Effector memory CD8-positive, alpha-beta T cell (primary cell): Measurements from ENCODE around the gene AP1S3.
"Not testable (repeated sequence)": the region's sequence is repeated elsewhere in the genome, so short reads cannot be mapped to it uniquely, and the experiment has no call there.

Source experiments
- ATAC-seq: fragments of 150-1000 bp; cut with Tn5 transposase; replicated peaks from 2 replicates; pipeline ENCODE4 v1.10.0; 2021; ENCODE audit warnings: mild to moderate bottlenecking, moderate library complexity
- DNase-seq, 3 experiments: peaks; one replicate each; pipeline ENCODE4 v3.0.0; 2021
- H3K27ac Mint-ChIP-seq, 2 donors: one replicate each; pipeline ENCODE4 v1.8.0; 2022; ENCODE audit warnings: mild to moderate bottlenecking in 2 of 2, mixed read lengths in 2 of 2, moderate library complexity in 2 of 2
- H3K27me3 Mint-ChIP-seq, 2 donors: one replicate each; pipeline ENCODE4 v1.8.0; 2022; ENCODE audit warnings: mixed read lengths in 2 of 2
- H3K36me3 Mint-ChIP-seq: one replicate; pipeline ENCODE4 v1.8.0; 2022; ENCODE audit warnings: mild to moderate bottlenecking, moderate library complexity, mixed read lengths; ENCODE audit not compliant: insufficient read depth
- H3K4me1 Mint-ChIP-seq, 2 donors: one replicate each; pipeline ENCODE4 v1.8.0; 2022; ENCODE audit warnings: low read depth in 2 of 2, mixed read lengths in 2 of 2
- H3K4me3 Mint-ChIP-seq, 2 donors: one replicate each; pipeline ENCODE4 v1.8.0; 2022; ENCODE audit warnings: mild to moderate bottlenecking in 2 of 2, mixed read lengths in 2 of 2, moderate library complexity in 2 of 2
- H3K9me3 Mint-ChIP-seq, 2 donors: one replicate each; pipeline ENCODE4 v1.8.0; 2022; ENCODE audit warnings: mixed read lengths in 2 of 2

AP1S3 gene

DNA sequence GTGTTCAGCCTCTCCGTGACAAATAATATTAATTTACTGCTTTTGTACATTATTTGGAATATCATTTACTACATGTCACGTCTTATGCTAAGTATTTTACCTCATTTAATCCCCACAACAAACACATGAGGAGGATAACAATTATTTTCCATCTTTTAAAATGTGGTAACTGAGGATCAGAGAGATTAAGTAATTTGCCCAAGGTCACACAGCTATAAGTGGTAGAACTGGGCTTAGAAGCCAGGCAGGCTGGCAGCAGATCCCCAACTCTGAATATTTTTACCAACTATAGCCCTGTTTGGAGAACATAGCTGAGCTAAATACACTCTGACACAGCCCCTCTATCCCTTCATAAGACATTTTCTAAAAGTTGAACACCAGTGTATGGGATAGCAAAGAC, 24.1 kb downstream of the AP1S3 start:
- Mint-ChIP-seq H3K36me3 (peaks cover 3% of the 10 kb centered on the region), H3K27ac (peak overlapping the region in 1 of 2 donors; percentile 25), H3K9me3 (no peaks in the 10 kb centered on the region), H3K4me1 (no peaks in the 10 kb centered on the region), H3K27me3 (no peaks in the 10 kb centered on the region), H3K4me3 (no peak overlapping the region)
- ATAC-seq (no peak), DNase-seq (no peak)

GRCh38 chr2:223811757-223812156, 25.6 kb downstream of the AP1S3 start:
- H3K9me3 Mint-ChIP-seq: no peaks in the 10 kb centered on the region
- H3K36me3 Mint-ChIP-seq: peaks cover 3% of the 10 kb centered on the region
- no peaks in the 10 kb centered on the region for H3K27me3 Mint-ChIP-seq
- DNase-seq: no peak
- ATAC-seq: no peak
- no peak overlapping the region for H3K4me3 Mint-ChIP-seq
- H3K4me1 Mint-ChIP-seq: no peaks in the 10 kb centered on the region
- no peak overlapping the region for H3K27ac Mint-ChIP-seq

- H3K27me3 Mint-ChIP-seq: no peaks in the 10 kb centered on the region
- ATAC-seq (no peak), DNase-seq (no peak)
- peaks cover 3% of the 10 kb centered on the region for H3K36me3 Mint-ChIP-seq
- H3K27ac Mint-ChIP-seq: no peak overlapping the region
- no peak overlapping the region for H3K4me3 Mint-ChIP-seq
- peaks cover 0 to 3% of the 10 kb centered on the region in 2 donors for H3K4me1 Mint-ChIP-seq
- H3K9me3 Mint-ChIP-seq: no peaks in the 10 kb centered on the region
Observed at GRCh38 chr2:223805008-223805407, 32.4 kb downstream of the AP1S3 start.

GRCh38 chr2:223801736-223802135, 35.6 kb downstream of the AP1S3 start:
- Mint-ChIP-seq H3K27ac (peak overlapping the region in 1 of 2 donors; percentile 38), H3K4me3 (no peak overlapping the region), H3K9me3 (no peaks in the 10 kb centered on the region), H3K36me3 (peaks cover under 1% of the 10 kb centered on the region), H3K27me3 (no peaks in the 10 kb centered on the region), H3K4me1 (peaks cover 2 to 3% of the 10 kb centered on the region in 2 donors)
- DNase-seq (no peak), ATAC-seq (no peak)

DNA sequence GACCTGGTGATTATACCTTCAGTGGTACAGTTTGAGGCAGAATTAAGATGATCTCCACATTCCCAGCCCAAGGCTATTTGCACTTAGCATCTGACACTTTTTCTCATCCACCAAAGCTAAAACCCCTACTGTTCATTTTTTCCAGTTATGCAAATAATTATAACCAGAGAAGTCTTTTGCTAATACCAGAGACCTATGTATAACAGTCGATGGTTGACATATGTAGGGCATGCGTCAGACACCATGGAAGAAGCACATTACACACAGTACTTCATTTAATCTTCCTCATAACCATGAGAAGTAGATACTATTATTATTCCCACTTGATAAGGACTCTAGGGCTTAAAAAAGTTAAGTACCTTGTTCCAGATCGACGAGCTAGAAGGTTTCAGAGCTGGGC, 36.5 kb downstream of the AP1S3 start:
- Mint-ChIP-seq H3K36me3 (peaks cover 3% of the 10 kb centered on the region), H3K4me3 (no peak overlapping the region), H3K27ac (peak overlapping the region in 1 of 2 donors; percentile 58), H3K4me1 (peaks cover 2 to 3% of the 10 kb centered on the region in 2 donors), H3K27me3 (no peaks in the 10 kb centered on the region), H3K9me3 (no peaks in the 10 kb centered on the region)
- no peak for DNase-seq
- ATAC-seq: no peak

GRCh38 chr2:223797811-223798721, 39.3 kb downstream of the AP1S3 start:
- Mint-ChIP-seq H3K4me1 (peaks cover 2 to 3% of the 10 kb centered on the region in 2 donors), H3K4me3 (no peak overlapping the region), H3K27ac (no peak overlapping the region), H3K36me3 (peaks cover 7% of the 10 kb centered on the region), H3K27me3 (no peaks in the 10 kb centered on the region), H3K9me3 (no peaks in the 10 kb centered on the region)
- ATAC-seq (no peak), DNase-seq (peak; percentile 5 to 18 (median 7))

DNA sequence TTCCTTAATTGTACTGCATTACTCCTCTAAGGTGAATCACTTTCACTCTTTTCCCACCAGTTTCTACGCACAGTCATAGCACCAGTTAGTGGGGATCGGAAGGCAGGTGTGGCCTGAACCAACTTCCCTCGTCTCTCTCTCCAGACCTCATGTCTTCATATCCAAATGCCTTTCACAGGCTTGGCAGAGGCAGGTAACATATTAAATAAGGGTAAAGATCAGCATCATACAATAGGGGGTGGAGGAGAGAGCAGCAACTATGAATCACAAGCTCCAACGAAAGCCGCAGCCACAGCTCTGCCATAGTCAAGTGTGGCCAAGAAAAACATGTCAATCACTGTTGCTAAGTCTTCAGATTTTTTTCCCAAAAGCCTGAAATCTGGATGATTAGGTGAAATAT, 40.3 kb downstream of the AP1S3 start:
- H3K9me3 Mint-ChIP-seq: no peaks in the 10 kb centered on the region
- H3K4me1 Mint-ChIP-seq: peaks cover 2 to 3% of the 10 kb centered on the region in 2 donors
- no peak for DNase-seq
- H3K27me3 Mint-ChIP-seq: no peaks in the 10 kb centered on the region
- peaks cover 7% of the 10 kb centered on the region for H3K36me3 Mint-ChIP-seq
- H3K27ac Mint-ChIP-seq: peak overlapping the region in 1 of 2 donors; percentile 19
- H3K4me3 Mint-ChIP-seq: no peak overlapping the region
- no peak for ATAC-seq

- no peak for DNase-seq
- Mint-ChIP-seq H3K27me3 (no peaks in the 10 kb centered on the region), H3K4me1 (peaks cover 0 to 9% of the 10 kb centered on the region in 2 donors), H3K9me3 (no peaks in the 10 kb centered on the region), H3K27ac (no peak overlapping the region), H3K36me3 (no peaks in the 10 kb centered on the region), H3K4me3 (no peak overlapping the region)
- ATAC-seq: no peak
Observed at GRCh38 chr2:223789423-223789822, 48.0 kb downstream of the AP1S3 start.

DNA sequence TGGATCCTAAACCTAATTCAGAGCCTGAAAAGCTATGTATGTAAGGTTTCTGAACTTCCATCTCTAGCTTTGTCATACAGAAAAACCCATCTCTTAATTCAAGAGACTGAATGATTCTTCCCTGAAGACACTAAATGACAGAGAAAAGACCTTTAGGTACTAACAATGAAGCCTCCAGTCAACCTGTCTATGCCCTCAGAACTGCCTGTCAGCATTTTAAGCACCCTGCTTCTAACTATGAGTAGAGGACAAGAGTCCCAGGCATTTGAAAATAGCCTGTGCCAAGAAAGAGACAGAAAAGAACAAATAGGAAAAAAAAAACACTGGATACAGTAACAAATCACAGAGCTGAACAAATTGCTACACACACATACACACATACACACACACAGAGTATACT, 48.6 kb downstream of the AP1S3 start:
- H3K4me1 Mint-ChIP-seq: peaks cover 0 to 9% of the 10 kb centered on the region in 2 donors
- H3K4me3 Mint-ChIP-seq: no peak overlapping the region
- no peak overlapping the region for H3K27ac Mint-ChIP-seq
- DNase-seq (no peak), ATAC-seq (no peak)
- H3K9me3 Mint-ChIP-seq: no peaks in the 10 kb centered on the region
- no peaks in the 10 kb centered on the region for H3K36me3 Mint-ChIP-seq
- no peaks in the 10 kb centered on the region for H3K27me3 Mint-ChIP-seq

DNA sequence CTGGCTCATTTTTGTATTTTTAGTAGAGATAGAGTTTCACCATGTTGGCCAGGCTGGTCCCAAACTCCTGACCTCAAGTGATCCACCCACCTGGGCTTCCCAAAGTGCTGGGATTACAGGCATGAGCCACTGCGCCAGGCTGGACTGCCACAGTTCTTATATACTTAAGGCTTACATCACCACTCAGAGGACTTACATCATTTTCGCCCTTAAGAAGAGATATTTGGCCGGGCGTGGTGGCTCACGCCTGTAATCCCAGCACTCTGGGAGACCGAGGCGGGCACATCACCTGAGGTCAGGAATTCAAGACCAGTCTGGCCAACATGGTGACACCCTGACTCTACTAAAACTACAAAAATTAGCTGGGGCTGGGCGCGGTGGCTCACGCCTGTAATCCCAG, 49.3 kb downstream of the AP1S3 start:
- not testable (repeated sequence) for H3K27ac Mint-ChIP-seq, H3K27me3 Mint-ChIP-seq, H3K4me3 Mint-ChIP-seq, DNase-seq, H3K36me3 Mint-ChIP-seq, H3K4me1 Mint-ChIP-seq, H3K9me3 Mint-ChIP-seq, ATAC-seq

DNA sequence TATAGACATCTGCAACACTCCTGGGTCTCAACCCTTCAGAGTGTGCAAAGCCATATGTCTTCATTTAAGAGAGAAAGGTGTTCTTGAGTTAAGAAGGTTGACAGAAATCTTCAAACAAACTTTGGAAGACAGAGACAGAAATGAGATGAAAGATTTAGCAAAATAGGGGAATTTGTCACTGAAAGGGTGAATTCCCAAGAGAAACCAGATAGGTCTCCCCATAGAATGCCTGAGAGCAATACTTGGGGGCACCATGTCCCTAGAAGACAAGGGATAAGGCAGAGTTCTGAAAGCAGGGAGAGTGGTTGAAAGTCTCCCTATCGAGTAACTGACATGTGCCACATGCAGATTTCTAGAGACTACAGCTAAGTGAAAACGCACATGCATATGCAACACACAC, 50.0 kb downstream of the AP1S3 start:
- Mint-ChIP-seq H3K27ac (no peak overlapping the region), H3K27me3 (no peaks in the 10 kb centered on the region), H3K4me3 (no peak overlapping the region), H3K4me1 (peaks cover 0 to 9% of the 10 kb centered on the region in 2 donors), H3K9me3 (no peaks in the 10 kb centered on the region), H3K36me3 (no peaks in the 10 kb centered on the region)
- ATAC-seq (no peak), DNase-seq (no peak)

DNA sequence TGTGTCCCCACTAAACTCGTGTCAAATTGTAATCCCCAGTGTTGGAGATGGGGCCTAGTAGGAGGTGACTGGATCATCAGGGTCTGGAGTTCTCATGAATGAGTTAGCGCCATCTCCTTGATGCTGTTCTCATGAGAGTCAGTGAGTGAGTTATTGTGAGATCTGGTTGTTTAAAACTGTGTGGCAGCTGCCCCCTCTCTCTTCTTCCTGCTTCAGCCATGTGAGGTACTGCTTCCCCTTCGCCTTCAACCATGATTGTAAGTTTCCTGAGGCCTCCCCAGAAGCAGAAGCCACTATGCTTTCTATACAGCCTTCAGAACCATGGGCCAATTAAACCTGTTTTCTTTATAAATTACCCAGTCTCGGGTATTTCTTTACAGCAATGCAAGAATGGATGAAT, 50.4 kb downstream of the AP1S3 start:
- no peaks in the 10 kb centered on the region for H3K27me3 Mint-ChIP-seq
- no peaks in the 10 kb centered on the region for H3K9me3 Mint-ChIP-seq
- H3K4me1 Mint-ChIP-seq: peaks cover 0 to 9% of the 10 kb centered on the region in 2 donors
- H3K4me3 Mint-ChIP-seq: no peak overlapping the region
- no peak overlapping the region for H3K27ac Mint-ChIP-seq
- H3K36me3 Mint-ChIP-seq: no peaks in the 10 kb centered on the region
- ATAC-seq (no peak), DNase-seq (no peak)

DNA sequence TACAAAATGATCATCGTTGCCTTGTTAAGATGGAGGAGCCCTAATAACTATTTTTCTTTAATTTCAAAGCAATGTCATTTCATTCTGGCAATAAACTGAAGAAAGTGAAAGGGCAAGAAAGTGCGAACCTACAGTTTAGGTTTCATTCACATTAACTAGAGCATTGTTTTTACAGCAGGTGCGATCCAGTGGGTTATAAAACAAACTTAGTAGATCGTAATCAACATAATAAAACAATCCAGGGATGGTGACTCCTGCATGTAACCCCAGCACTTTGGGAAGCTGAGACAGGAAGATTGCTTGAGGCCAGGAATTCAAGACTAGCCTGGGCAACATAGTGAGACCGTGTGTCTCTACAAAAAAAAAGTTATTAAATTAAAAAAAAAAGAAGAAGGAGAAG, 51.1 kb downstream of the AP1S3 start:
- Mint-ChIP-seq H3K36me3 (no peaks in the 10 kb centered on the region), H3K27me3 (no peaks in the 10 kb centered on the region), H3K4me1 (peaks cover 0 to 6% of the 10 kb centered on the region in 2 donors), H3K9me3 (no peaks in the 10 kb centered on the region), H3K4me3 (no peak overlapping the region), H3K27ac (no peak overlapping the region)
- no peak for ATAC-seq
- no peak for DNase-seq

- DNase-seq (no peak), ATAC-seq (no peak)
- H3K36me3 Mint-ChIP-seq: no peaks in the 10 kb centered on the region
- H3K4me1 Mint-ChIP-seq: no peaks in the 10 kb centered on the region
- H3K4me3 Mint-ChIP-seq: no peak overlapping the region
- H3K9me3 Mint-ChIP-seq: no peaks in the 10 kb centered on the region
- no peak overlapping the region for H3K27ac Mint-ChIP-seq
- H3K27me3 Mint-ChIP-seq: no peaks in the 10 kb centered on the region
Observed at GRCh38 chr2:223784221-223784772, 53.1 kb downstream of the AP1S3 start.
